ENCODE measurements around the gene RAD51B.
"Not testable (repeated sequence)": the region's sequence is repeated elsewhere in the genome, so short reads cannot be mapped to it uniquely, and the experiment has no call there.

The RAD51B gene

DNA sequence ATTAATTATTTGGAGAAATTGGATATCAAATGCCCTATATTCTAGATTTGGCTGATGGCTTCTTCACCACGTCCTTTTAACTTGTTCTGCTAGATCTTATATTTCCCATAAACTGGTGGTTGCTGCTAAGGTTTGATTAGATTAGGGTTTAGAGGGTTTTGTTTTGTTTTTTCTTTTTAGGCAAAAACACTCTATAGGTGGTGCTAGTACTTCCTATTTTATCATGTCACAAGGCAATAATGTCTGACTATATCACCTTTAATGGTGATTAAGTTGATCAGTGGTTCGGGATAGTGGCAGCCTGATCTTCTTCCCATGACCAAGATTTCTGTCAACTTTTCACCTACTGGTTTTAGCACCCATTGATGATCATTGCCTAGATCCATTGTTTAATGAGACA lies 455.1 kb downstream of the RAD51B start:
- DNase-seq (ENCODE audit: low read depth in 2 of 2), result no peak

DNA sequence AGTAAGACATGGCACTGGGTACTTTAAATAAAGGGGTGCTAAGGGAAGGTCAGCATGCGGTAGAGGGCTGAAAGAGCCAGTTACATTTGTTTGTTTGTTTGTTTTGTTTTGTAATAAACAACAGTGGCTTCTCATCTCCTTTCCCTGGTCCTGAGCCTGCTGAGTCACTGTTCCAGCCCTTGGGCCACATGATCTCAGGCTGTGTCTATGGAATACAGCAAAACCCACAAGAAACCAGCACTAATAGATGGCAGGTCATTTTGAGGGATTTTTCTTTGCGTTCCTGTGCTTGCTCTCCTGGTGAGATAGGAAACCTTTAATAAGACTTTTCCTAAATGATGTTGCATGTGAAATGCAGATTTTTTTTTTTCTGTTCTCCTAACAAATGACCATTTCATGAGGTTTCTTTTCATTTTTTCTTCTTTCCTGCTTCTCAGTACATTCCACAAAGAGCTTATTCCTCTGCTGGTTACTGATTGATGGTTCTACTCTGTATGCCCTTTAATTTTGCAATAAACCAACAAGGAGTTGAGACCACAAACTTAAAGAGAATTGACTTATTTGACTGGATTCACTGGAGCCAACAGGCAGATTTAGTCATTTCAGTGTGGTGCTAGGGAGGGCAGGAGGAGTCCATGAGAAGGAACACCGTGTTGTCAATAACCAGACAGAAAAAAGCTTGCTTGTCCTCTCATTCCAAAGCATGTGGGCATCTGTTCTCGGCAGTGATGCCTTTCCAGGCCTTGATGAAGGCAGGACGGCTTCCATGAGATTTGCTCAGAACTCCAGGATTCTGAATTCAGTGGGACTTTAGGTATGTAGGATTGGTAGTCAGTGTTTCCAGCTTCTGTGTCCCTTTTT lies 459.2 kb downstream of the RAD51B start:
- DNase-seq (ENCODE audit: low read depth in 2 of 2), result no peak

DNA sequence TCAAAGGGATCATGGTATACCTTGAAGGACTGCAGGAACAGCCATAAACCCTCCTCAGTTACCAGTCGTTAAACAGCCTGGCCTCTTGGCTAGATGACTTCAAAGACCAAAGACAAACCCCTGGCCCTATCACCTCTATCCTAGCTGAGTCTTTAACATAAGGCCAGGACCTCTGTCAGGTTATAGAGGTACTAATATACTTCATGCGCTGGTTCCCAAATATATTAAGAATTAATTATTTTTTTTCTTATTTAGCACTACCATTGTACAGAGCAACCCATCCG lies 459.8 kb downstream of the RAD51B start:
- DNase-seq (ENCODE audit: low read depth in 2 of 2), result no peak

DNA sequence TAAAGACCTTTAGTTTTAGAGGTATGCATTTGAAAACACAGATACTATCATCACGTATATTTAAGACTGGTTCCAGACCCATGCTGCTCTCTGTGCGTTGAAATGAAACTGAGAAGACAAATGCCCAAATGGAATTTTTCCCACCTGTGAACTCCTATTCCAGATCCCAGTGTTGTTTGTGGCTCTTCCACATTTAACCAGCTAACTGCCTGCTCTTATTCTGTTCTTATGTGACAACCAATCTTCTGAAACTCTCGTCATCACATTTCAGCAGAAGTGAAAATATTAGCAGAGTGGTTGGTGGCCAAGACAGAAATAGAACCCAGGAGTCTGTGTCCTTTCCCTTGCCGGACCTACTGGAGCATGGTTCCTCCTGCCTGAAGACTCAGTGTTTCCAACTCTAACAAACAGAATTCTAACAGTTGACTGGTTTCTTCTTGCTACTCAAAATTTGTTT lies 460.2 kb downstream of the RAD51B start:
- no peak for DNase-seq (ENCODE audit: low read depth in 2 of 2)

DNA sequence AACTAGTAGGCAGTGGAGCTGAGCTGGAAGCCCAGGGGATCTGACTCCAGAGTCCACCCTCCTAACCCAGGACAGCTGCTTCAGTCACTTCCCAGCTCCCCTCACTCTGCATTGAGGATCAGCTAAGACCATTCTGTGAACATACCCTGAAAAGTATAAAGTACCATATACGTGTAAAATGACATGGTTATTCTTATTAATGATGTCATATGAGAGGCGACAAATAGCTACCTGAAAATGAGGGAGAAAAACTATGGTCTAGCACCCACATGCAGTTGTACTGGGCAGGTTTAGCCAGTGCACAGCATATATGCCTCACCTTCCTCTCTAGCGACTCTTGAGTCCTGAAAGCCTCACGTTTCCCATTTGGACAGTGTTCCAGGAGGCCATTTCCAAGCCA lies 461.9 kb downstream of the RAD51B start:
- DNase-seq (ENCODE audit: low read depth in 2 of 2), result no peak

DNA sequence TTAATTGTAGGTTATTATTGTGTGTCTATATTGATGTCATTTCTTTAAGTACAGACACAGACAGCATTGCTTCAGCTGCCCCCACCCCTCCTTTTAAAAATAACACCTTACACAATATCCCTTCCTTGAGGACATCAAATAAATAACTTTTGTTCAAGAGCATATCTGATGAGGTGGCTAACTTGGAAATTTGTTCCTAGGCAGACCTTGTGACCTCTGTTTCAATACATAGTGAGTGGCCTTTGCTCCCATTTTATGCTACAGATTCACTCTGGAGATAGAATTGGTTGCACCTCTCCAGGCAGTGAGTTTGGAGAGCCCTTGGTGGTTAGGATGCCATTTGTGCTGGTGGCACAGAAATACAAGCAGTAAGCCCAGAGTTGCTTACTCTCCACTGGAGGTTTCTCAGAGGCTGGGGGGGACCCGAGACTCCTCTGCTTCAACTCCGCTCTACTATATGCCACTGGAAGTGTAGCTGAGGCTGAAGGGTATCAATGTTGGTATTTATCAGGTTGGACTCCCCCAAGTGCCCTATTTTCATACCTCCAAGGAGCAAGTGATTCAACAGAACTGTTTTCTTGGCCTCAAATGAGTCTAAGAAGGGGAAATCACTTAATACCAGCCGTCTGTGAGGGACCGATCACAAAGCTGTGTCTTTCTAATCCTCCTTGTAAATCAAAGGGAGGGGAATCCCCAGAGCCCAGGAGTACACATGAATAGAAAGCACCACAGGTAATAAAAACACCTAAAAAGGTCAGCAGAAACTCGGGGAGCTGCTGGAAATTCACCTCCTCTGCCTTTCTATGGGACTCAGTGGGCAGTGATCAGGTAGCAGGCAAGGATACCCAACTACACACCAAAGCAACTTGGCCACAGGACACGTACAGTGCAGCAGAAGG lies 463.1 kb downstream of the RAD51B start:
- no peak for DNase-seq (ENCODE audit: low read depth in 2 of 2)

DNA sequence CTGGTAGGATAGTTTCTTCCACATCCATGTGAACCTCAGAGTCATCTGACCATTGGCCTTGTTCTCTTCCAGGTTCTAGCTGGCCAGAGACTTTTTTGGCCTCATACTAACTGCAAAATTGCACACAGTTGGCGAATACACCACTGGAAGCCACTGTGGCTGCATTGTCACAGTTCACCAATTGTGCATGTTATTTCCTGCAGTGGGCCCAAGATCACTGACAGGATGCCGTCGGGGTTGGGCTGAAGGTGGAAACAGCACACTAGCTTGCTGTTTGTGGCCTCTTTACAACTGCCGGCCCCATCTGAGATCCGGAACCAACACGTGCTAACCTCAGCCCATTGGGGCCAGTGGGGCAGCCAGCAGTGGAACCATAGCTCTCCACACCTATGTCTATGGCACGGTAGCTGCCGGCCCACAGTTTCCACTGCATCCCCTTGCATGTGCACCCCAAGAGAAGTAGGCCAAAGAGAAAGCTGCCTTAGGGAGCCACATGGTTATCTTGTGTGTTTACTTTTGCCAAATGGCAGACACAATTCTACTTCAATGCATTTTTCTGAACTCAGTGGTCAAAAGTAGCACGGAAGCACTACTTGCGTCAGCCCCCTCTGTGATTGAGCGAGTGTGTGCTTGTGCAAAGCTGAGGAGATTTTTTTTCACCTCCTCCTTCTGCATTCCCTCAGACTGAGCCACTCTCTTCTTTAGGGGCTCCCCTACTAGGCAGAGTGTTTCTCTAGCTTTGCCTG lies 464.0 kb downstream of the RAD51B start:
- no peak for DNase-seq (ENCODE audit: low read depth in 2 of 2)

DNA sequence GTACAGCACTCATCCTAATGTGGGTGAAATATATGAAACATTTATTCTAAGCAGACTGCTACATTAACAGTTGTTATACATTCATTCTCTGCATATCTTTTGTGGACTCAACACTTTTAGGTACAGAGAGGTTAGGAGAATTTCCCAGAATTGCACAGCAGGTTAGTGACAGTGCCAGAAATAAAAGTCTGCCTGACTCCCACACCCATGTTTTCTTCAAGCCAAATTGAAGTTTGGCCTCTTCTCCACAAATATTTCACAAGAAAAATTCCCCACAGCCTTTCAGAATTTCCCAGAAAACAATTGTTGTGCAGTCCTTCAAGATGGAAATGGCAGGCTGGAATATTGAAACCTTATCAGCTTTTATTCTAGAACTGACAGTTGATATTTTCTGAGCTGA lies 464.8 kb downstream of the RAD51B start:
- DNase-seq (ENCODE audit: low read depth in 2 of 2), result no peak

DNA sequence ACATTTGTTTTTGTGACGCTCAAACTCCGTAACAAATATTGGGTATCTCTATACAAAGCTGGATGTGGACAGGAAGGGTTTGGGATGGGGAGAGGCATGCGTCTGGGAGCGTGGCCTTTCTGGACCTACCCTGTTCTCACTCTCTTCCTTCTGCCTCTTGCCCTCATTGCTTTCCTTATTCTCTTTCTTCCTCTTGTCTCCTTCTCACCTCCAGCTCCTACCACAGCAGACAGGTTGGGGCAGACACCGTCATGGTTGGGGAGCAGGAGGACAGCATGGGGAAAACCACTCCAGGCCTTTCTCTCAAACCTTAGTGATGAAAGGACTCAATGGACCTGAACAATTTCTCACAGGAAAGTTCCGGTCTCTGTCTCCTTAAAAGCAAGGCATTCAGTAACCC lies 465.3 kb downstream of the RAD51B start:
- no peak for DNase-seq (ENCODE audit: low read depth in 2 of 2)

DNA sequence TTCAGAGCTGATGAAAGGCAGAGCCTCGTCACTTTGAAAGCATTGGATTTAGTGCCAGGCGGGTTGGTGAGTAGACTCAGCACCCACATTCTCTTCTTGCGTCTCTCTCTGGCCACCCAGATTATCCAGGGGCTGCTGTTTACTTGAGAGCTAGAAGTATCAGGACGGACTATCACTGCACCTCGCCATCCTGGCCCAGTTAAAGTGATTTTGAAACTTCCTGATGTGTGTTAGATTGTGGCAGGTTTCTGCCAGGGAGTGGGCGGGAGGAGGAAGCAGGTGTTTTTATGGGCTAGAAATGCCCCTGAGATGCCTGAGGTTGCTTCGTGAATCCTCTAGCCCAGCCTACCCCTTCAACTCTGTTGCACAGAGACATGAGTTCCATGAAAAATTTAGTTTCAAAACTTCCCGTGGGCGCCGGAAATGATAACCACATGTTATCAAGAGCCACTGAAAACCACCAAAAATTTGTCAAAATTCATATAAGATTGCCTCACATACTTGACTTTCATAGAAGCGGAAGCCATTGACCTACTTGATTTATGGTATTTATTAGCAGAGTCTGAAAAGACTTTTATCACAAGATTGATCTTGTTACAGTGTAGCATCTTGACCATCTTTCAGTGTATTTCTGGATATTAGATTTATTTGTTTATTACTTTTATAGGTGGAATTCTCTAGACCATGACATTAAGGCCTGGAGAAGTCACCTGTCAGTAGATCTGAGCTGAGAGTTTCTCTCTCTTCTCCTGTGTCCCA lies 466.0 kb downstream of the RAD51B start:
- no peak for DNase-seq (ENCODE audit: low read depth in 2 of 2)

DNA sequence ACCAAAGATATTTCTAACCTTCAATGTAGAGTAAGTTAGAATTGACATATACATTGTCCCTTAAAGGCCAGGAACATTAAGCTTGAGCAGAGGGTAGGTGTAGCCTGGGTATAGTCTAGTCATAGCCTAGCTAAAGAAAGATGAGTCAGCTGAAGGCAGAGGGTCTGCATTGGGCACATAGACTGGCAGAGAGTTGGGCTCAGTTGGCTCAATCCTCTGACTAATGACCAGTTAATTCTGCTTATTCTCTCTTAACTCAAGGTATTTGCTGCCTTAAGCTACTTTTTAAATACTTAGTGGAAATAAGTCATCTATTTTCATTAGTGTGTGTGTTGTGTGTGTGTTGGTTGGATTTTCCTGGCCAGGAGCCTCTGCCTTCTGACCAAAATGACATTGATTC lies 467.1 kb downstream of the RAD51B start:
- no peak for DNase-seq (ENCODE audit: low read depth in 2 of 2)

DNA sequence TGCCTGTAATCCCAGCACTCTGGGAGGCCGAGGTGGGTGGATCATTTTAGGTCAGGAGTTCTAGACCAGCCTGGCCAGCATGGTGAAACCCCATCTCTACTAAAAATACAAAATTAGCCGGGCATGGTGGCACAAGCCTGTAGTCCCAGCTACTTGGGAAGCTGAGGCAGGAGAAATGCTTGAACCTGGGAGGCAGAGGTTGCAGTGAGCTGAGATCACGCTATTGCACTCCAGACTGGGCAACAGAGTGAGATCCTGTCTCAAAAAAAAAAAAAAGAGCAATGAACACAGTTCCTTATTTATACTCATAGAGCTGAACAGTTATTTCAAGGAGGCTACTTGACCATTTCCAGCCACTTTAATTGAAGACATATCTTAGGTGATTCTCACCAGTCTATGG lies 469.9 kb downstream of the RAD51B start:
- DNase-seq (ENCODE audit: low read depth in 2 of 2), result not testable (repeated sequence)

DNA sequence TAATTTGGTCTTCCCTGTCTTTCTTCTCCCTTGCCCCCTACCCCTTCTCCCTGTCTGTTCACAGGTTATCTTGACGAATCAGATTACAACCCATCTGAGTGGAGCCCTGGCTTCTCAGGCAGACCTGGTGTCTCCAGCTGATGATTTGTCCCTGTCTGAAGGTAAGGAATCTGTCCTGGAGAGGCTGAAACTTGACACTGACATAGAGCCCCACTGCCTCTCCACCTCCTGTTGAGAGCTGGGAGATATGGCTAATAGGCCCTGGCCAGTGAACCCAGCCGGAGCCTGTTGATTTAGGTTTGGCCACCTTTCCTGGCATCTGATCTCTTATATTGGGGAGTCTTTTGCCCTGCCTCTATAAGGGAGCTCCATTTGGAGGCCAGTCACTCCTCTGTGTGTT lies 472.2 kb downstream of the RAD51B start:
- no peak for DNase-seq (ENCODE audit: low read depth in 2 of 2)

DNA sequence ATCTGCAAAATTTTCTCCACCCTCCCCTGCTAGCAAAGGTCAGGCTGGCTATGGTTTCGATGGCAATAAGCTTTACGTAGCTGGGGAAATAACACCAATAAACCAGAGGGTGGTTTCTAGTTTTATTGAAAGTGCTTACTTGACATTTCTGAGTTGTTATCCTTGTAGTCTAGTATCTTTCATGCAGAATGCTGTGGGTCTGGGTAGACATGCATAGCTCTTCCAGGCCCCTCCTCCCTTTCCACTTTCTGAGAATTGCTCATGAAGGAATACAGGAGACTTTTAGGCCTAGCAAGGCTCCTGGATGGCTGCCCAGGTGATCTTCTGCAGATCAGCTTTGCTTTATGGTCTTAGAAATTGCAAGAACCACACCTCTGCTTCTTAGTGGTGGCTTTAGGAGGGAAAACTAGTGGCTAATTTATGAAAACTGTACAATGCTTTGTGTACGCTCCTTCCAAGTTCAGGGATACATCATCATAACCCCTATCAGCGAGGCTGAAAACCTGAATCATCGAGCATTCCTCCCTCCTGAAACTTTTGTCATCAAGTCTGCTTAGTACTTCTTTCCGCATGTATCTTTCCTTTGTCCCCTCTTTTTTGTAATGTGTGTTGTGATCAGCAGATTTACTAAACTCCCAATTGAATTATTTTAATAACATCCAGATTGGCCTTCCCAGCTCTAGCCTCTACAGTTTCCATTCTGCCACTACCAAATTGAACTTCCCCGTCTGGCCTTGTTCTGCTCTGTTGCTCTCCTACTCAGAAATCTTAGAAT lies 473.0 kb downstream of the RAD51B start:
- DNase-seq (ENCODE audit: low read depth in 2 of 2), result no peak

DNA sequence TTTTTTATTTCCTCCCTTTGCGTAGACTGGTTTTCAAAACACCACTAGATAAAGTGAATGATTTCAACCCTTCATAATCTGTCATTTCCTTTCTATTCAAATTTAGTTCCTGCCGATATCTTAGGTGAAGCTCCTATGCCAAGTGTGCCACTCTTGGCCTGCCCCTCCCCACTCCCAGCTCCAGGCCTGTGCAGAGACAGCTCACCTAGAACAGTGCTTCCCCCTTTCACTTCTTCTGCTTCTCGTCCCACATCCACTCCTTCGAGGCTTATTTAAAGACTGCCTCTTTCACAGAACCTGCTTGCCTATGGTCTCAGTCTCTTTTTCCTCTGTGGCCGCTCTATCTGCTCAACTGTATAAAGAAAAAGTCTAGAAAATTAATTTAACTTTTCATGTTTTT lies 473.8 kb downstream of the RAD51B start:
- DNase-seq (ENCODE audit: low read depth in 2 of 2), result no peak

DNA sequence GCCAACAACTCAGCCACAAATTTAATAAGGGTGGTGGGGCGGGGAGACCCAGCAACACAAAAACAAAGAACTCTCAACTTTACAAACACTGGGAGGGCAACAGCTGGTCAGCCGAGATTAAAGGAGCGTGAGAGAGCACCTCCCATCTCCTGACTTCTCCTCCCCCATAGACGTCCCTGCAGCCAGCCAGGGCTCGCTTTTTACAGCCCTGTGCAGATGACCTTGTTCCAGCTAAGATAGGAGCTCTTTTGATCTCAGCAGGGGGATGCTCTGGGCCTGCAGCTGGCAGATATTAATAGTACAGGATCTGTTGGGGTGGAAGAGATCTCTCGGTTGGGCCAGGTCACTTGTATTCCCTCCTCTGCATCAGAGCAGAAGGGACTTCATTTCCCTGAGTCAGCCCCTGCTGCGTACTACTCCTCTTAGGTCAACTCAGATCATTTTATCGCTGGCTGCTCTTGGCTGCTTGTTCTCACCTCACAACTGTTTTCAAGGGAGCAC lies 475.8 kb downstream of the RAD51B start:
- DNase-seq (ENCODE audit: low read depth in 2 of 2), result no peak

DNA sequence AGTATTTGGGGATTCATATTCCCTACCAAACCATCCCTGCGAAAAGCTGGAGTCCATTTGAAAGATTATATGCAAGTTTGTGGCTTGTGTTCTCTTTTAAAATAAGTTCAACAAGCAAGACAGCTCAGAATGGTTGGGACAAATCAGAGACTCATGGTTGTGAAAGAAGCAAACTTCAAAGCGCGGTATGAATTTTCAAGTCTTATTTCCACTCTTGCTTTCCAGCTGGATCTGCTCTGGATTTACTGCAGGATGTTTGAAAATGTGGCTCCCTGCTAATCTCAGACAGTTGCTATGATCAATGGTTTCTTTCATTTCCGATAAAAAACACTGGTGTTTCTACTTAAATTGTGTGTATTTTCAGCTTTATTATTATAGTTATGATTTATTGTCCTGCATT lies 477.5 kb downstream of the RAD51B start:
- DNase-seq (ENCODE audit: low read depth in 2 of 2), result peak; percentile 45 to 55

DNA sequence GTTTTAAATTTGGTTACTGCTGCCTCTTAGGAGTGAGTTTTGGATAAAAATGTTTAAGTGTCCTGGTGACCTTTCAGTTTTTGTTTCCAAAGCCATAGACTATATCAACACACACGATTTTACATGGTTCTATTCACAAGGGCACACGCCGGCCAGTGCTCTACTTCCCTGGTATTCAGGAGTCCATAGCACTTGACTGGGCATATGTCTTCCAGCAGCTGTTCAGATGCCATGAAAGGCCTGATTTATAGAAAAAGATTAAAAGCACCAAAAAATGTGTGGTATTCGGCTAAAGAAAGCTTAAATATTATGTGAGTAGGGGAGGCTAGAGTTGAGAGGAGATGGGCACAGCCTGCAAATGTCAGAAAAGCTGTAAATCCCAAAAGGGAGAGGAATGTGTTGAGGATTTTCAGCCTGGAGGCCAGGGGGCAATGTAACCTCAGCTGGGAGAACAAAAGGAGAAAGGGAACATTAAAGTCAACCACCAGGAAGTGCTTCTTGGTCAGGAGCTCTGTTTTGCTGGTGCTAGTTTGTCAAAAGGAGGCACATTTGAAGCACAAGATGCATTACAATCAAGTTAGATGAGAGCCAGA lies 478.4 kb downstream of the RAD51B start:
- DNase-seq (ENCODE audit: low read depth in 2 of 2), result no peak

DNA sequence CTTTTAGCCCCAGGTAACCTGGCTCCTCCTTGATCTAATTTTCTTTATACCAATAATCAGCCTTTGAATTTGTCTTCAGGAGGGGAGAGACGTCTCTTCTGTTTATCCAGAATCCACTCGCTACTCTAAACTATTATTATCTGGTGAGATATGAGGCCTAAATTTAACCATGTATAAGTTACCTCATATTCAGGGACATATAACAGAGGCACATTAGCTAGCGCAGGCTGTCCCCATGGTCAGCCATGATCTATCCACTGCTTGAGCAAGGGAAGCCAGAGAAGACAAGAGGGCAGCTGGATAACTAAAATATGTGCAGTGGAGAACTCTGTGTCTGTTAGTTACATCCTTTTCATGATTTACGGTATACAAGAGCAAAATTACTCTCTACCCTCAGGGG lies 481.0 kb downstream of the RAD51B start:
- no peak for DNase-seq (ENCODE audit: low read depth in 2 of 2)

DNA sequence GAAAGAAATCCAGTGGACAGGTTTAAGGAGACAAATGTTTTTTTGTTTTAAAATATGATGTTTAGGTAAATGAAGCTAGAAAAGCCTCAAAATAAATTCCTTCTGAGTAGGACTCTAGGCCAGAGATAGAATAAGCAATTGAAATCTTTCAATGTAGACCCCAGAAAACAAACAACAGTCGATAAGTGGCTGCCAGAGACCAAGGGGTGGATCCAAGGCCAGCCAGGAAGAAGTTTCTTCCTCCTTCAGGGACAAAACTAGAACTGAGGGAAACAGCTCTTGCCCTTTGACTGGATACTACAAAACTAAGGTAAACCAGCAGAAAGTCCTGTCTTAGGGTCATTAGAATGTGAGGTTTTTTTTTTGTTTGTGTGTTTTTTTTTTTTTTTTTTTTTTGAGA lies 481.6 kb downstream of the RAD51B start:
- DNase-seq (ENCODE audit: low read depth in 2 of 2), result no peak
